ENCODE measurements around the gene CCDC141. TPM values are rescaled to one million over a fixed set of nuclear protein-coding genes. Genes with fewer than 3 reads are reported as not detected.
"Not testable (repeated sequence)": the region's sequence is repeated elsewhere in the genome, so short reads cannot be mapped to it uniquely, and the experiment has no call there.

Gene CCDC141
- total RNA-seq, 2 experiments from 2014 or later = 30.6 to 31.5 TPM

DNA sequence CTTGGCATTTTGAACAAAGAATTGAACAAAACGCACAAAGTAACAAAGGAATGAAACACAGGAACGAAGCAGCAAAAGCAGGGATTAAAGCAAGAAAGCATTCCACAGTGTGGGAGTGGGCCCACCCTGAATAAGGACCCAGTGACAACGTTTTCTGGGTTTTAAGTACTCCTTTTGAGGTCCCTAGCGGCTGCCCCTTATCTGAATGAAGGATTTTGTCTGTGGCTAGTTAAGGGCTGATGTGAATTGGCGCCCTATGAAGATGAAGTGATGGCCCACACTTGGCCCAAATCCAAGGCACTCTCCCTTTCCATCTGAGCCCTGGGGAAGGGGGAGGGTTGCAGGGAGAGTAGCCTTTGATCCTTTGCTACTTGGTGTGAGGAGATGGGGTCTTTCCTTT lies 7.8 kb upstream of the CCDC141 start:
- Histone ChIP-seq H3K4me1 (ENCODE audit: insufficient read depth, low read length) (no peaks in the 10 kb centered on the region), H3K27ac (ENCODE audit: low read depth in 1 of 2, low read length in 2 of 2) (no peak overlapping the region), H3K4me3 (ENCODE audit: low read length) (no peak overlapping the region), H3K9me3 (ENCODE audit: control insufficient read depth in 1 of 2, insufficient read depth in 1 of 2, low read length in 2 of 2) (no peaks in the 10 kb centered on the region), H3K27me3 (ENCODE audit: control insufficient read depth in 1 of 2, insufficient read depth in 2 of 2, low read length in 2 of 2) (no peaks in the 10 kb centered on the region), H3K36me3 (ENCODE audit: insufficient read depth, low read length) (no peaks in the 10 kb centered on the region)
- TF ChIP-seq, protein P1, sequence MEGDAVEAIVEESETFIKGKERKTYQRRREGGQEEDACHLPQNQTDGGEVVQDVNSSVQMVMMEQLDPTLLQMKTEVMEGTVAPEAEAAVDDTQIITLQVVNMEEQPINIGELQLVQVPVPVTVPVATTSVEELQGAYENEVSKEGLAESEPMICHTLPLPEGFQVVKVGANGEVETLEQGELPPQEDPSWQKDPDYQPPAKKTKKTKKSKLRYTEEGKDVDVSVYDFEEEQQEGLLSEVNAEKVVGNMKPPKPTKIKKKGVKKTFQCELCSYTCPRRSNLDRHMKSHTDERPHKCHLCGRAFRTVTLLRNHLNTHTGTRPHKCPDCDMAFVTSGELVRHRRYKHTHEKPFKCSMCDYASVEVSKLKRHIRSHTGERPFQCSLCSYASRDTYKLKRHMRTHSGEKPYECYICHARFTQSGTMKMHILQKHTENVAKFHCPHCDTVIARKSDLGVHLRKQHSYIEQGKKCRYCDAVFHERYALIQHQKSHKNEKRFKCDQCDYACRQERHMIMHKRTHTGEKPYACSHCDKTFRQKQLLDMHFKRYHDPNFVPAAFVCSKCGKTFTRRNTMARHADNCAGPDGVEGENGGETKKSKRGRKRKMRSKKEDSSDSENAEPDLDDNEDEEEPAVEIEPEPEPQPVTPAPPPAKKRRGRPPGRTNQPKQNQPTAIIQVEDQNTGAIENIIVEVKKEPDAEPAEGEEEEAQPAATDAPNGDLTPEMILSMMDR (IDR thresholded peaks at IDR 0.05) = no peak
- ATAC-seq (ENCODE audit: poor library complexity) (no peak), DNase-seq (no peak)
- intact Hi-C loops (cut with DNase I, micrococcal nuclease) = no loop called here
- no peaks in the 10 kb centered on the region for H3K4me1 Mint-ChIP-seq (ENCODE audit: low read depth)
- ChIA-PET CTCF (no interaction called here), POLR2A (no interaction called here)
- no peak overlapping the region for H3K27ac Mint-ChIP-seq
- no peaks in the 10 kb centered on the region for H3K27me3 Mint-ChIP-seq
- no peaks in the 10 kb centered on the region for H3K36me3 Mint-ChIP-seq (ENCODE audit: low read depth)
- H3K4me3 Mint-ChIP-seq = no peak overlapping the region
- H3K9me3 Mint-ChIP-seq = no peaks in the 10 kb centered on the region

DNA sequence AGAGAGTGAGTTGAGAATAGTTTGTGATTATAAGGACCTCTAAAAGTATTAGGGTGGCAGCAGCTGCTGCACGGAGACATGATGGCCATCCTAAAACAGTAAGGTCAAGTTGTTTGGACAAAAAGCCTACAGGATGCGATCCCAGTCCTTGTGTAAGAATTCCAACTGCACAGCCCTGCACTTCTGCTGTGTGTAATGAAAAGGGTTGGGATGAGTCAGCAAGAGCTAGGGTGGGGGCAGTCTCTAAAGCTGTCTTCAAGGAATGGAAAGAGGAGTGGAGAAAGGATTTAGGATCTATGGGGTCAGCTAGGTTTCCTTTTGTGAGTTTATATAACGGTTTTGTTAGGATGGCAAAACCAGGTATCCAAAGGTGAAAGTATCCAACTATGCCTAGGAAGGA lies 3.6 kb upstream of the CCDC141 start:
- H3K4me1 Mint-ChIP-seq (ENCODE audit: low read depth) = peaks cover 29% of the 10 kb centered on the region
- H3K4me3 Mint-ChIP-seq; H3K27me3 ChIP-seq (ENCODE audit: control insufficient read depth in 1 of 2, insufficient read depth in 2 of 2, low read length in 2 of 2); ATAC-seq (ENCODE audit: poor library complexity); H3K9me3 Mint-ChIP-seq; H3K36me3 ChIP-seq (ENCODE audit: insufficient read depth, low read length); H3K36me3 Mint-ChIP-seq (ENCODE audit: low read depth); H3K4me1 ChIP-seq (ENCODE audit: insufficient read depth, low read length); POLR2A ChIA-PET; CTCF ChIA-PET; DNase-seq; H3K4me3 ChIP-seq (ENCODE audit: low read length); H3K27ac Mint-ChIP-seq; H3K27me3 Mint-ChIP-seq; intact Hi-C loops (cut with DNase I, micrococcal nuclease); H3K27ac ChIP-seq (ENCODE audit: low read depth in 1 of 2, low read length in 2 of 2); H3K9me3 ChIP-seq (ENCODE audit: control insufficient read depth in 1 of 2, insufficient read depth in 1 of 2, low read length in 2 of 2): not testable (repeated sequence)

GRCh38 chr2:179051250-179051649 lies 1.3 kb upstream of the CCDC141 start:
- H3K27me3 ChIP-seq (ENCODE audit: control insufficient read depth in 1 of 2, insufficient read depth in 2 of 2, low read length in 2 of 2) = no peaks in the 10 kb centered on the region
- H3K9me3 ChIP-seq (ENCODE audit: control insufficient read depth in 1 of 2, insufficient read depth in 1 of 2, low read length in 2 of 2) = no peaks in the 10 kb centered on the region
- TF ChIP-seq, protein P1 (IDR thresholded peaks at IDR 0.05) = no peak
- intact Hi-C loops (cut with DNase I, micrococcal nuclease) = no loop called here
- POLR2A ChIA-PET = interaction anchor here (3.0 kb wide), 1 partner anchor 20 kb away, joined by 52 read pairs; no protein-coding TSS in a partner anchor
- H3K36me3 ChIP-seq (ENCODE audit: insufficient read depth, low read length) = no peaks in the 10 kb centered on the region
- CTCF ChIA-PET = no interaction called here
- H3K4me3 ChIP-seq (ENCODE audit: low read length) = no peak overlapping the region
- Mint-ChIP-seq H3K36me3 (ENCODE audit: low read depth) (peaks cover 7% of the 10 kb centered on the region), H3K4me1 (ENCODE audit: low read depth) (peaks cover 49% of the 10 kb centered on the region), H3K9me3 (no peaks in the 10 kb centered on the region), H3K27me3 (no peaks in the 10 kb centered on the region), H3K27ac (peak overlapping the region; percentile 90), H3K4me3 (no peak overlapping the region)
- no peaks in the 10 kb centered on the region for H3K4me1 ChIP-seq (ENCODE audit: insufficient read depth, low read length)
- DNase-seq (no peak), ATAC-seq (ENCODE audit: poor library complexity) (no peak)
- no peak overlapping the region for H3K27ac ChIP-seq (ENCODE audit: low read depth in 1 of 2, low read length in 2 of 2)

- Histone ChIP-seq H3K27ac (ENCODE audit: low read depth in 1 of 2, low read length in 2 of 2) (no peak overlapping the region), H3K4me1 (ENCODE audit: insufficient read depth, low read length) (no peaks in the 10 kb centered on the region), H3K27me3 (ENCODE audit: control insufficient read depth in 1 of 2, insufficient read depth in 2 of 2, low read length in 2 of 2) (no peaks in the 10 kb centered on the region), H3K9me3 (ENCODE audit: control insufficient read depth in 1 of 2, insufficient read depth in 1 of 2, low read length in 2 of 2) (no peaks in the 10 kb centered on the region), H3K4me3 (ENCODE audit: low read length) (no peak overlapping the region), H3K36me3 (ENCODE audit: insufficient read depth, low read length) (no peaks in the 10 kb centered on the region)
- ATAC-seq (ENCODE audit: poor library complexity) (no peak), DNase-seq (no peak)
- Mint-ChIP-seq H3K27me3 (no peaks in the 10 kb centered on the region), H3K27ac (peak overlapping the region; percentile 90), H3K9me3 (no peaks in the 10 kb centered on the region), H3K4me1 (ENCODE audit: low read depth) (peaks cover 54% of the 10 kb centered on the region), H3K36me3 (ENCODE audit: low read depth) (peaks cover 12% of the 10 kb centered on the region), H3K4me3 (peak overlapping the region; percentile 75)
- CTCF ChIA-PET = no interaction called here
- intact Hi-C loops (cut with DNase I, micrococcal nuclease) = no loop called here
- TF ChIP-seq, protein P1 (IDR thresholded peaks at IDR 0.05) = no peak
- POLR2A ChIA-PET = interaction anchor here (3.0 kb wide), 1 partner anchor 20 kb away, joined by 52 read pairs; no protein-coding TSS in a partner anchor
Observed at GRCh38 chr2:179050755-179051154, 818 bp upstream of the CCDC141 start.
